HG03469 (cell line): ENCODE measurements around the gene CLSTN2.

Source experiments
- ATAC-seq: cut with Tn5 transposase; IDR thresholded peaks from one replicate; pipeline ENCODE4 v1.9.1; 2021; ENCODE audit warnings: mild to moderate bottlenecking, moderate library complexity, moderate number of reproducible peaks; ENCODE audit not compliant: unreplicated experiment

Gene CLSTN2

DNA sequence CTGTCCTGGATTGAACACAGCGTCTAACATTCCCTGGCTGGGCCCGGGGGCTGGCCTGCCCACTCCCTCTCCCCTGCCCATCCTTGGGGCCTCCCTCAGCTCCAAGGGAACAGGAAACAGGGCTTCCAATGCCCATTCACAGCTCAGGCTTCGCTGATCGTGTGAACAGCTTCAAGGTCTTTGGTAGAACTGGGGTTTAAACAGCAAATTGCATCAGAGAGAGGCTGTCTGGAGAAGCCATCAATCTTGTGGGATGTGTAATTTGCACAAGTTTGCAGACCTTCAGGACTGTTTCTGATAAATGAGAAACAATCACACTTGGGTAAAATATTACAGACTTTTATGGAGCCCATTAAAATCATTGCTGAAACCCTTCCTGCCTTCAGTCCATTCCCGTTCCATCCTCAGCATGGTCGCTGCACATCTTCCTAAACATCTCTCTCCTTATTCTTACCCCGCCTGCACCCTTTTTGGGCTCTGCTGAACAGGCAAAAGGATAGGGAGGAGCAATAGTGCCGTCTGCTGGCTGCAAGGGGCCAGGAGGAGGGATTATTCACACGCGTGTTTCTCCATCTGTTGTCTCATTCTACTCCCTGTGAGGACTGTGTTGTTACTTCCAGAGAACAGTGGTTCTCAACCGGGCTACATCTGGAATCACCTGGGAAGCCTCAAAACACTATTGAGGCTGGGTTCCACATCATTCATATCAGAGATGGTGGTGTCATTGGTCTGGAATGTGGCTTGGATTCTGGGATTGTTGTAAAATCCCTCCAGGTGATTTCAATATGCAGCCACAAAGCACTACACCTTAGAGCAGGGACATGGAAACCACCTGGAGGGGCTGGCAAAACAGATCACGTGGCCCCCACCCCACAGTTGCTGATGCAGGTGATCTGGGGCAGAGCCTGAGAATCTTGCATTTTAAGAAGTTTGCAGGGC lies 116.3 kb downstream of the CLSTN2 start:
- ATAC-seq: no peak

DNA sequence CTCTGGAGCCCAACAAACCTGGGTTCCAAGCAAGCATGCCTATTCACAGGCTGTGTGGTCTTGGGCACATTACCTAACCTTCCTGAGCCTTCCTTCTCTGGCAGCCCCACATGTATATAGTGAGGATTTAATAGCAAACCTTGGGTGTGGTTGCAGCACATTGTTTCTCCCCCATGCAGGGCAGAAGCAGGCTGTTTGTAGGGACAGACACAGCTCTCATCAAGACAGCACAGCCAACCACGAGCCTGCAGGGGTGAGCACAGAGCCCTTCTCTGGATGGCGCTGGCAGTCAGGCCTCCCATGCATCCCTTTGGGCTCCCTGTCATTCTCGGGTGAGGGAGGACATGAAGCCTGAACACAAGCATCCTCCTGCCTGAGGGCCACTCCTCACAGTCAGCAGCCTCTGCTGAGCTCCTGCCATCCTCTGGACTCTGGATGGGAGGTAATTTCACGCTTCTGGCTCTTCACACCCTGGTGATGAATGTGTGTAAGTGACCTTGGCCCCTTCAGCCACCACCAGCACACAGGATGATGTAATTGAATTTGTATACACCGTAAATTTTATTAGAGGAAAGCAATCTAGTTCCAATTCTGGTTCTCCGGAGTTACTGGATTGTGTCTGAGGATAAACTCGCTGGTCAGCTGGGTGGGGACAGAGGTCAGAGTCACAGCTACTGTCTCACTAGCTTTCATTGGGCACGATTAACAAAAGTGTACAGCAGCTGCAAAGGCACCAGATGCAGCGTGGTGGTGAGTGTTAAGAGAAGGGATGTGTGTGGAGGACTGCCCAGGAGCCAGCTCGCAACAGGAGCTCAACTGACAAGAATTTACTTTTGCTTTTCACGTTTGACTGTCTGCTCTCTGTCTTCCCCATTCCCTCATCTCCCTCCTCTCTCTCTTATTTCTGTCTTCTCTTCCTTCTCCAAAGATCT lies 118.1 kb downstream of the CLSTN2 start:
- no peak for ATAC-seq

DNA sequence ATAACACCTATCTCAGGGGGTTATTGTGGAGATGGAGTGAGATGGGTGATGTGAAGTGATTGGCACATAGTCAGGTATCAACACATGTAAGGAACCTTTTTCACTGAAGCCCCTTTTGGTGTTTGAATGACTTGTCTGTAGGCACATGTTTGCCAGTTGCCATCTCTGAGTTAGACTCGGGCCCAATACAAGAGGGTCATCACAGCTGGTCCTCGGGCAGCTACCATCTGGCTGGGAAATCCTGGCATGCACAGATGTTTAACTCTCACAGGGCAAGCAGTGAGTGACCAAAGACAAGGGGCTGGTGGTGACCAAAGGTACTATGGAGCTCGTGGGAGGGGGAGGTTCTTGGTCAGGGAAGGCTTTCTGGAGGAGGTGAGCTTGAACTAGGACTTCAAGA lies 118.8 kb downstream of the CLSTN2 start:
- ATAC-seq: no peak

DNA sequence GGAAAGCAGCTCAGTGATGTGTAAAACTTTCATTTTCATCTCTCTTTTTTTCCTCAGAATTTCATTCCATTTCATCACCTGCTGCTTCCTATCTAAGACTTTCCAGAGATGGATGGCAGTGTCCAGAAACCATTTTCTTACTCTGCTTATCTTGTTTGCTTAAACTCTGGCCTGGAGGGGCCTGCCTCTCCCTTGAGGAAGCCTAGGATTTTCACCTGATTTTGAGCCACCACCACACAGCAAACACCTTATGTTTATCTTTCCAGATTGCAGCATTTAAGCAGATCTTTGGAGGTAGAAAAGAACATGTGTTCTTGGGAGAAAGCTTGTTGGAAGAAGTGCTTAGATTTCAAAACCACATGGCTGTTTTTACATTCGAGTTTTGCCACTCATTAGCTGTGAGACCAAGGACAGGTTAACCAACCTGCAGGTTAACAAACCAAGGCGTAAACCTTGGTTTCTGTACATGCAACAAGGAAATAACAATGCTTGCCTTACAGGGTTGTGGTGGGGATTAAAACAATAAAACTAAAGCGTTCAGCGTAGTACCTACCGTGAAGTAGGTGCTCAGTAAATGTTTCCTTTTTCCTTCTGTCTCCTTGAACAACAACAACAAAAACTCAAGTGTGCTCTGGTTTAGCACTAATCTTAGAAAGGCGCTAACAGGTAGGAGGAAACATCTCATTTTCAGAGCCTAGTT lies 120.3 kb downstream of the CLSTN2 start:
- ATAC-seq: no peak

DNA sequence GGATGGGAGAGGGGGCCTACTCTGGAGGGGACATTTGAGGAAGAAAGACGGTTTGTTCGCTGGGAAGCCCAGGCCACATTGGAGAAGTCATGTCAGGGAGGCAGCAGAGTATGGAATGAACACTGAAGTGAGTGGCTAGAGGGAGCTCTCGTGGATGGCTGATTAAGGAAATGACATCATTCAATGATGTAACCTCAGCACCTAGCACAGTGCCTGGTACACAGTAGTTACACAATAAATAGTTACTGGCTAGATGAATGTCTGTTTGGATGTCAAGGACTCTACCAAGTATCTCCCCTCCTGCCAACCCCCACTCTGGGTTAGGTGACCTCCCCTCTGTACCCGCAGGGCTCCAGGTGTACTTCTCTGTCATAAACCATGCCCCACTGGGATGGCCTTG lies 121.1 kb downstream of the CLSTN2 start:
- no peak for ATAC-seq

DNA sequence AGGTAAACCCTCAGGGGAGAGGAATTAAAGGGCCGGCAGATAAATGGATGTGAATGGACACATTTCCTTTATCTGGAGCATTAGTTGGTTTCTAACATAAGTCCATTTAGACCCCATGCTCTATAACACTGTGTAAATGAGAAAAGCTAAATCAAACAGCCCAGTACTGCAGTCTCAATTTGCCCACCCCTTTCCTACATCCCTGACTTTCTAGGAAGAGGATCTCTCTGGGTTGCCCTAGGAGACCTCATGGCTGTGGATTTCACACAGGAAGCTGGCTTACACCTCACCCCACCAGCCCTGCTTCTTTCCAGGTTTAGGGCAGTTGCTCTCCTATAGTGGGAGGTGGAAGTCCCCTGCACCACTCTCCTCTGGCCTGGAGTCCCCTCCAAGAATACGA lies 126.2 kb downstream of the CLSTN2 start:
- no peak for ATAC-seq

DNA sequence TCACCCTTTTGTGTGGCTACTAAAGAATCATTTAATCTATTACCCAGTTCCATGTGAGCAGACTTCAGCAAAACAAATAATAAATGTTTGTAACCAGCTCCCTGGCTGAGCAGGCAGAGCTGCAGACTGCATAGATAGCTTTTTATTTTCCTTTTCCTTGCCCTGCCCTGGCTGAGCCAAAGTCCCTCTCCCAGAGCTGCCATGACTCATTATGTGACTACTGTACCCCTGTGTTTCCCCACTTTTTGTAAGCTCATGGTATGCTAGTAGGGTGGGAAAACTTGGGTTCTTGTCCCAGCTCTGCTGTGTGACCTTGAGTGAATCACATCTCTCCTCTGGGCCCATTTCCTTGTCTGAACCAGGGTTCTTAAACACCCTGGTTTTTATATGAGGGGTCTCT lies 127.5 kb downstream of the CLSTN2 start:
- no peak for ATAC-seq

DNA sequence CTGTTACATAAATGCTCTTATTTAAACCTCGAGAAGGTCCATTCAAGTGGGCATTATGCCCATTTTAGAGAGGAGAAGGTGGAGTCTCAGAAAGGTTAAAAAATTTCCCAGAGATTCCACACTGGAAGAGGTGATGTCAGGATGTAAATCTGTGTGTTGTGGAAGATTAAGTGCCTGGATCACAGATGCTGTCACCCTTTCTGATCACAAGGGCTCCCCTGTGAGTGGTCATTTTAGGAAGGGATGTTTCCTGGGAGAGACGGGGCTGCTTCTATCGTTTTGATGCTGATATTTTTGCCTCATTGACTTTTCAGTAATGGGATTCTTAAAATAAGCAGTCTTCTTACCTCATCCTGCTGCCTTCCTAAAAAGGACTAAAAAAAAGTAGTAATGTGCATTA lies 132.5 kb downstream of the CLSTN2 start:
- no peak for ATAC-seq

DNA sequence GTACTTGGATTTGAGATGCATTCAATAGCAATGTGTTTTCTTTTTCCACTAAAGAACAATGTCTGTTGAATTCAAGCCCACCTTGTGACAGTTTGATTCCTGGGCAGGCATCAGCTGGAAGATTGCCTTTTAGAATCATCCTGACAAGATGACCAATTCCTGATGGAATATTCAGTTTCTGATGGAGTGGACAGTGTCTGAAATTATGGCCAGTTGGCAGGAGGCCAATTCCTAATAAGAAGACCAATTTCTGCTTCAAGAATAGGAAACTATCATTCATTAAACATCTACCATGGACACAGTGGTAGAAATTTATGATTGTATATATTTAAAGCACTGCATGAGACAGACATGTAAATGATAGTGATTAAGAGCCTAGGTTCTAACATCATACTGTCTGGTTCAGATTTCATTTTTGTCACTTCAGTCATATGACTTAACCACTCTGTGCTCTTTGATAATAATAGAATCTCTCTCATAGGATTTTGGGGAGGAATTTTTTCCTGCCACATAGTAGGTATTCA lies 133.6 kb downstream of the CLSTN2 start:
- no peak for ATAC-seq

DNA sequence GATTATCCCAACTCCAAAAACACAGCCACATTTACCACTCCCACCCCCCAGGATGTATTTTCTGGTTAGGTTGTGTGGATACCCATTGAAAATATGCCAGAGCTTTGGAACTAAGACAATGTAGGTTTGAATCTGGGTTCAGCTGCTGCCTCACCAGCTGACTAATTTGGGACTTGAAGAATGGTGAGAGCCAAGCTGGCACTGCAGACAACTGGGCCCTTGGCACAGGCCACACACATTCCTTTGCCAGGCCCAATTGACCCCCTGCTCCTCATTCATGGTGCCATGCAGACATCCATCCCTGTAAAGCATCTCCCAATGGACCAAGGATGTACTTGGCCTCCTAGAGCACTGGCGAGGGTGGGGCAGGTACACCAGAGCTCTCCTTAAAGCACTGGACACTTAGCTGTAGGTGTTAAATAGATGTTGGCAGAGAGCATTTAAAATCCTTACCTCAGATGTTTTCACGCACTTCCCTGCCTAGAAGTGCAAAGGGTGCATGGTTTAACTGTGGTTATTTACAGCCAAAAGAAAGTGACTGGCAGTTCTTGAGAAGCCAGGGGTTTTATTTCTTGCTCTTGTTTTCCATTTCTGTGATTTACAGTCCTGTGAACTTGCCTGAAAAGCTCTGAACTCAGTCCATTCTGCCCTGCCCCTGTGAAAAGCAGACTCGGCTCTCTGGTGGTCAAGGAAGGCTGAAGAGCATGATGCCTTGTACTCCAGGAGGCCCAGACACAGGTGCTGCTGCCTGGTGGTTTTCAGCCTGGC lies 138.5 kb downstream of the CLSTN2 start:
- no peak for ATAC-seq

DNA sequence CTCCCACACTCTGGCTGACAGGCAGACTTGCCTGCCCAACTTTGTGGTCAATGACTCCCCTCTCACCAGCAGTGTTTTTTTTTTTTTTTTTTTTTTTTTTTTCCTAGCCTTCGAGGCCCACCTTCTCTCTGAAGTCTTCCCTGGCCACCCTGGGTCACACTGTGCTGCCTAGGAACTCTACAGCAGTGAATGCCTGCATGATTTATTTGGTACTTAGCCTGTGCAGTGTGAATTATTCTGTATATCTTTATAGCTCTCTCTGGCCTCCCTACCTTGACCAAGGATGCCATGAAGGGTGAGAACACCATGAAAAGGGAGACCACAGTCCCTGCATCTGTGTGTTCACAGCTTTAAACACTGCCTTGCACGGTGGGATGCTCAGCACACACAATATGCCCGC lies 141.6 kb downstream of the CLSTN2 start:
- no peak for ATAC-seq

DNA sequence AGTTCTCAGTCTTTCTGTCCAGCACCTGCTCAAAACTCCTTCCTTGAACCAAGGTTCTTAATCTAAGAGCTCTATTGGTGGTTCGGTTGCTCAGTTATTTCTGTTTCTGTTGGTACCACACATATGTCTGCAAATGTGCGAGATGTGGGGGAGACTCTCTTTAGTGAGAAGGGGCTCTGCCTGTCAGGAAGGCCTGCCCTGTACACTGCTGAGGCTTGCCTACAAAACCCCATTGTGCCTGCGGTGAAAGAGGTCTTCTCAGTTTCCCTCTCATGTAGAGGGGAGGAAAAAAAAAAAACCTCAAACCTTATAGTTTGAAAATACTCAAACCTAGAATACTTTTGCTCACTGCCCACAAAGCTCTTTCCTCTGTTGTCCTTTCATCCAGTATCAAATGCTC lies 142.4 kb downstream of the CLSTN2 start:
- no peak for ATAC-seq

DNA sequence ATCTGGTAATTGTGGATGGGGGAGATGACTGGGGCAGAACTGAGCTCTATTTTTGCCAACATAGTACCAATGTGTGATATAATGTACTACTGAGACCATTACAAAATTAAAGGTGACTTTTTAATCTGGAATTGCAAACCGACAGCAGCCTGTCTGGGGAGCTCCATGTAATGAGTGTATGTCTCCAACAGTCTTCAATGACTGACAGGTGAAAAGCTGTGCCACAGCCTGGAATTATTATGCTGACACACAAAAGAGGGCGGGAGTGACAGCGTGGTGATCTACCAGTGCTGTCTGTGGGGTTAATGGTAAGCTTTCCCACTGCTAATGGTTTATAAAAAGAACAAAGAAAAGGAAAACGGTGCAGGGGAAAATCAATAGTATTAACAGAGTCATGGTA lies 143.4 kb downstream of the CLSTN2 start:
- no peak for ATAC-seq

DNA sequence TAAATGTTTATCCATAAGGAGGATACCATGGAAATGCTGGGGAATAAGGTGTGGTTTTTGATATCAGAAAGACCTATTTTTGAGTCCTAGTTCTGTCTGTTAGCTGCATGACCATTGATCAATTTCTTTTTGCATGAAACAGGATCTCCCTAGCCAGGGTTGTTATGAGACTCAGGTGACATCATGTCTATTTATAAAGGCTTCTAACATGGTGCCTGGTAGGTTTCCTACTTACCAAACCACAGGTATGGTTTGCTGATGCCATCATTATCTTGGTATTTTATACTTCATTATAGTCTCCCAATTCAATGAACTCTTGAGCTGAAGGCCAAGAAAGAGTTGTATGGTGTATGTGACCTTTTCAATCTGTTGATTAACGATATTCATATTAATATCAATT lies 144.0 kb downstream of the CLSTN2 start:
- no peak for ATAC-seq

DNA sequence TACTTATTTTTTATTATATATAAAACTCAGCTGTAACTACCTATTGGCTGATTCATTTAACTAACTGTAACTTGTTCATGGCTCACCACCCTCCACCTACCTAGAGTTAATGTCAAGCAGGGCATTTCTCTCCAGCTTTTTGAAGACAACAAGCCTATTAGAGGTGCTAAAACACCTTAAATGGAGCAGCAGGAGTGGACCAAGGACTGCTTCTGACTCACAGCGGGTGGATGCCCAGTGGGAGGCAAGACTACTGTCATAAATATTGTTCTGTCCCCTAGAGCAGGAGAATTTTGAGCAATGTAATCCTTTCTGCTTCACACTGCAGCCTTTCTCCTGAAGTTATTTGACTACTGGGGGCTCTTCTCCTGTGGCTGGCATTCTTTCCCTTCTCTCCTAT lies 146.9 kb downstream of the CLSTN2 start:
- ATAC-seq: no peak

DNA sequence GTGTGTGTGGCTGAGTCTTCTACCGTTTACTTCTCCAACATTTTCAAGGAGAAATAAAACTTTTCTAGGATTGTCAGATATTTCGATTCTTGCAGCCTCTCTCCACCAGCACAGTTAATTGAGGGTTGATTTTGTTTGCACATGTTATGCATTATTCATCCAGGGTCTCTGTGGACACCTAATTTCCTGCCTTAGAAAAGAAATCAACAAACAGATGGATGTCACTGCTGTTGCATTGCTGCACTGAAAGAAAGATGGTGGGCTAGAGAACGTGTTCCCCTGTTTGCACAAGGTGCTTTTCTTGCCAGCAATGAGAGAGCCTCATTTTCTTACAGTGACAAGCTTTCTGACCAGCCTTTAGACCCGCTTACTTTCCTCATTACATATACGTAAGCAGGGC lies 150.0 kb downstream of the CLSTN2 start:
- ATAC-seq: no peak

DNA sequence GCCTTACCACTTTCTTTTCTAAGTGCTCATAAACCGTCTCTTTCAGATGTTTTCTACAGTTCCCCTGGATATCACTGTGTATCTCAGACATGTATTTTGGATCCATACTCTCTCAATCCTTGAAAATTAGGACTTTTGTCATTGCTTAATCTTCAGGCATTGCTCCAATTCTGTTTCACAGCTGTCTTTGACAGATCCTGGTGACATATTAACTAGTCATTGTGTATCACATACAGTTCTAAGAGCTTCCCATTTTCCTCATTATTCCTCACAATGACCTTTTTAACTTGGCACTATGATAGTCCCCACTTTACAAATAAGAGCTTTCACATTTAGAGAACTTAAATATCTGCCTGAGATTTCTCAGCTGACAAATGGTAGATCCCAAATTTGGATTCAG lies 151.7 kb downstream of the CLSTN2 start:
- ATAC-seq: no peak

DNA sequence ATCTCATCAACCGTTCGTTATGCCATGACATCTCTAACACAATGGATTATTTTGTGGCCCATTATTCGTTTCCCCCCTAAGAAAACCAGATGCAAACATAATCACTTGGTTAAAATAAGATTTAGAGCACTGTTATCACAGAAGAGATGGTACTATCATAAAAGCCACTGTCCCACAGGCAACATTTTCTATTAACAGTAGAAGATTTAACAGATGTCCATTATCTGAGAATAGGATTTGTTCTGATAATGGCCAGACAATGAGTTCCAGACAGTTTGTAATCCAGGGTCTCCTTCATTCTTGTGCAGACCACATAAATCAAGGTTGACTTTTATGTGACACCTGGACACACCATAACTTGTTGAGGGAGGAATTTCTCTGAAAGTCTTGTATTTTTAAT lies 153.1 kb downstream of the CLSTN2 start:
- no peak for ATAC-seq

DNA sequence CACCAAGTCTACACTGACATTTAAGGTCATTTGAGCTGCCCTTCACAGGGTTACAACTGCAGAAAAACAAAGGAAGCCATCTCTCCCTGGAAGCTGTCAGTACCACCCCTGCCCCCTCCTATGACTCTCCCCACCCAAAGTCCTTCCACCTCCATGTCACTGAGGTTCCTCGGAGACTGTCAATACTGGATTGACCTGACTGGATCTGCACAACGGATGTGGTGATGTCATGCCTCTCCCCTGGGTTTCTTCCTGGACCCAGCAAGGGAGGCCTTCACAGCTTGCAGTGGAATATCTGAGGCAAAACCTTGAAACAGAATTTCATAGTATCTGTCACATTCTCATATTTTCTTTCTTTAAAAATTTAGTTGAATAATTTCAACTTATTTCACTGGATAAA lies 153.5 kb downstream of the CLSTN2 start:
- no peak for ATAC-seq

DNA sequence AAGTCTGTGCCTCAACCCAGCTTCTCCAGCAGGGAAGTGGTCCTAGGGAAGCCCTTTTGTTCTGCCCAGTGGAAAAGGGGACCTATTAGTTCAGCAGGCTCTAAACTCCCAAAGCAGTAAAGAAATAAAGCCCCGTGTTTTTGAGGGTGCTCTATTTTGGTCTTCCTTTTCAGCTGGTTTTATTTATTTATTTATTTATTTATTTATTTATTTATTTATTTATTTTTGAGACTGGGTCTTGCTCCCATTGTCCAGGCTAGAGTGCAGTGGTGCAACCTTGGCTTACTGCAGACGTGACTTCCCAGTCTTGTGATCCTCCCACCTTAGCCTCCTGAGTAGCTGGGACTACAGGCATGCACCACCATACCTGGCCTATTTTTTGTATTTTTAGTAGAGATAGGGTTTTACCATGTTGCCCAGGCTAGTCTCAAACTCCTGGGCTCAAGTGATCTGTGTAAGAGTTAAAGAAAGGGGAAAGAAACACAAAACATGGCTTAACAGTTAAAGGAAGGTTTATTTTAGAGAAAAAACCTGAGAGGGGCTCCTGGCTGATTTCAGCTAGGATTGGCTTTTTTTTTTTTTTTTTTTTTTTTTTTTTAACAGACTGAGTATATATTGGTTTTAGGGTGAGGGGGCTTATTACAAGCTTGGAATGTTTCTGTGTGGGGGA lies 154.6 kb downstream of the CLSTN2 start:
- ATAC-seq: no peak
